H1 (cell line): Measurements from ENCODE around the gene RPP25. TPM values are rescaled to one million over a fixed set of nuclear protein-coding genes. Genes with fewer than 3 reads are reported as not detected.

Source experiments
- CBX5 ChIP-seq: fragments of 300-800, 300-1000 bp; sonication (generic); IDR thresholded peaks from 2 replicates; pipeline ENCODE4 v1.7.1; 2016; ENCODE audit warnings: antibody characterized with exemption, low read length, low read depth
- CHD7 ChIP-seq: fragments of 300-600 bp; sonication (generic); IDR thresholded peaks from 2 replicates; pipeline ENCODE4 v1.7.1; 2012; ENCODE audit warnings: low read length, moderate library complexity, mild to moderate bottlenecking, inconsistent platforms; ENCODE audit not compliant: insufficient replicate concordance
- EZH2 ChIP-seq: fragments of 200-600 bp; sonication (generic); IDR thresholded peaks from 2 replicates; pipeline ENCODE4 v1.7.1; 2012; ENCODE audit warnings: low read depth, mild to moderate bottlenecking, moderate library complexity, low read length, inconsistent platforms; ENCODE audit not compliant: severe bottlenecking
- RAD21 ChIP-seq, 2 experiments: IDR thresholded peaks in 1 of 2; conservative IDR thresholded peaks in 1 of 2; 2 replicates each; pipeline ENCODE4 v1.6.1; 2011; ENCODE audit warnings: low read depth in 2 of 2, low read length in 2 of 2, improper control_type of control experiment in 1 of 2, inconsistent platforms in 1 of 2, mild to moderate bottlenecking in 1 of 2, moderate library complexity in 1 of 2
- SP4 ChIP-seq: IDR thresholded peaks from 2 replicates; pipeline ENCODE4 v1.6.1; 2012; ENCODE audit warnings: low read length, inconsistent platforms
- TCF12 ChIP-seq: IDR thresholded peaks from 2 replicates; pipeline ENCODE4 v1.6.1; 2011; ENCODE audit warnings: low read depth, mild to moderate bottlenecking, low read length
- ZNF274 ChIP-seq: IDR thresholded peaks from 2 replicates; pipeline ENCODE4 v1.7.0; 2012; ENCODE audit warnings: low read length, borderline replicate concordance; ENCODE audit errors: extremely low read depth
- polyA plus RNA-seq, 7 experiments: library from polyadenylated mRNA; depleted of rRNA in 3 of 7; stranded (reverse) in 5 of 7; unstranded in 2 of 7; fragments of >200 nt in 5 of 7; fragments of 200-250 nt in 2 of 7; gene quantifications; 1 replicate in 5 of 7; 2 replicates in 1 of 7; 4 replicates in 1 of 7; pipeline versions ENCODE4 v1.2.1 to v1.2.3, GENCODE V29; 2011 to 2013; ENCODE audit warnings: missing spikeins in 2 of 7, mixed read lengths in 2 of 7
- total RNA-seq: library from RNA; stranded (reverse); fragmentation: NEBNext Ultra II Directional; extraction: Animal tissue kit (Norgen Biotek cat#: 25700); gene quantifications from 2 replicates; pipeline ENCODE4 v1.2.1, GENCODE V29; 2021

Gene RPP25
- total and polyA plus RNA-seq, 2 of the 8 experiments (the other 6 are each of a cell fraction or from before 2014, with no cell fraction given) = 17.4 to 19.8 TPM

- no peak for TF ChIP-seq EZH2
- TF ChIP-seq RAD21 (IDR thresholded peaks at IDR 0.05 in 1 of 2, conservative IDR thresholded peaks at IDR 0.05 in 1 of 2; ENCODE audit: low read depth in 2 of 2, low read length in 2 of 2) = no peak
- TF ChIP-seq SP4 = no peak
- no peak for TF ChIP-seq ZNF274
- TF ChIP-seq CHD7 = no peak
- no peak for TF ChIP-seq TCF12
- TF ChIP-seq CBX5 = no peak
These were observed 36.1 kb downstream of the RPP25 start (continued) for GRCh38 chr15:74920456-74920855.
